NB4 (cell line): ENCODE results near the gene CNGA1.

ENCODE experiments used
- DNase-seq: peaks from one replicate; pipeline ENCODE4 v3.0.0; 2010; ENCODE audit warnings: low read depth
- H3K4me3 ChIP-seq: one replicate; pipeline ENCODE4 v1.5.1; 2011; ENCODE audit warnings: mild to moderate bottlenecking, low read depth, low read length, moderate library complexity
- CTCF ChIP-seq: IDR thresholded peaks from one replicate; pipeline ENCODE4 v1.5.1; 2012; ENCODE audit warnings: low read depth, low read length
- MYC ChIP-seq: IDR thresholded peaks from 2 replicates; pipeline ENCODE4 v1.6.1; 2011; ENCODE audit warnings: low read depth, low read length
- POLR2A ChIP-seq: IDR thresholded peaks from 2 replicates; pipeline ENCODE4 v1.6.1; 2011; ENCODE audit warnings: mild to moderate bottlenecking; ENCODE audit not compliant: insufficient read length; ENCODE audit errors: extremely low read depth
- TF ChIP-seq, protein P1 (sequence below): IDR thresholded peaks from 2 replicates; pipeline ENCODE4 v1.6.1; 2011; ENCODE audit warnings: low read depth, low read length

Gene CNGA1

GRCh38 chr4:48016141-48017107, at the start of gene CNGA1, which contains the start of gene NIPAL1:
CNGA1 (minus strand) TSS chr4:48016681; CDS start chr4:47952689, 63,992 bp downstream.
NIPAL1 (plus strand) TSS chr4:48016772; CDS start chr4:48016840, 68 bp downstream.
- peak within 1 kb of the TSS; percentile 42 for H3K4me3 ChIP-seq
- peak; percentile 73 for DNase-seq
- TF ChIP-seq, protein P1, sequence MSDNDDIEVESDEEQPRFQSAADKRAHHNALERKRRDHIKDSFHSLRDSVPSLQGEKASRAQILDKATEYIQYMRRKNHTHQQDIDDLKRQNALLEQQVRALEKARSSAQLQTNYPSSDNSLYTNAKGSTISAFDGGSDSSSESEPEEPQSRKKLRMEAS: no peak
- no peak for TF ChIP-seq POLR2A
- TF ChIP-seq CTCF: peak; percentile 39
- no peak for TF ChIP-seq MYC

DNA sequence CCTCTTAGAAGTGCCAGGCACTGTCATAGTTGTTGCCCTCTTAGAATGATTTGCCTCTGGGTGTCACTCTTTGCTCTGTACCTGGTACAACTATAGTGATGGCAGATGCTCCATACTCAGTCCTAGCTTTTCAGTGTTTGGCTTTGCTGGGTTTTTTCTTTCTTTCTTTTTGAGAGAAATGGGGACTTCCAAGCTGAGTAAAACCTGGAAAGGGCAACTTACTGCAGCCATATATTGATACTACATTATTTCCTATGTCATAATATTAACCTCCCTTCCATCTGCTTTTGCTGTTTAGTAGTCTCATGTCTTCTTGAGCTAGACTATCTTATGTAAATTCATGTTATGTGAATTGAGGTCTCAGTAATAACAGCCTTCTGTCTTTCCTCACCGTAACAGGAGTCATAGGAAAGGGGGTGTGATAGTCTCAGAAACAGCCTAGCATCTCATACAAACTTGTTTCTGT, 49.1 kb upstream of the CNGA1 start:
- no peak for DNase-seq
- no peak overlapping the region for H3K4me3 ChIP-seq
- TF ChIP-seq CTCF: no peak
- TF ChIP-seq POLR2A: no peak
- no peak for TF ChIP-seq MYC
- TF ChIP-seq, protein P1: no peak

DNA sequence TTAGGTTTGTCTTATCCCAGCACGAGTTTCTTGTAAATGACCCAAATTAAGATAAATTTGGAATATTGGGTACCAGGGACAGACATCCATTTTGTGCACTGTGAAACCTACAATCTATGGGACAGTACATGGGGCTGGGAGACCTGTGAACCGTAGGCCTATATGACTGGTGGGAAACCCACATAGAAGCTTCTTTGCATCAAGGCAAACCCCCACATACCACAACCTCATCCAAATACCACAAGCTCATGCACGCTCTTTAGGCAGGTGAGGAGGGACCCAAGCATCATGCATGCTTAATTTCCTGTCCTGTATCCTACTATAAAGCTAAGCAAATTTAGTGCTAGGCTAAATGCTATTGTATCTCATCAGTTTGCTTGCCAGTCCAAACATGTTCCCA, 47.9 kb upstream of the CNGA1 start:
- DNase-seq: no peak
- TF ChIP-seq MYC (no peak), POLR2A (no peak), CTCF (no peak)
- TF ChIP-seq, protein P1: no peak
- no peak overlapping the region for H3K4me3 ChIP-seq

GRCh38 chr4:48058617-48059530, 42.4 kb upstream of the CNGA1 start:
- no peak for DNase-seq
- H3K4me3 ChIP-seq: no peak overlapping the region
- TF ChIP-seq, protein P1: no peak
- TF ChIP-seq POLR2A (no peak), CTCF (no peak), MYC (no peak)

- no peak overlapping the region for H3K4me3 ChIP-seq
- DNase-seq: no peak
- TF ChIP-seq MYC: no peak
- TF ChIP-seq, protein P1: no peak
- no peak for TF ChIP-seq POLR2A
- no peak for TF ChIP-seq CTCF
Observed at GRCh38 chr4:48051078-48051477, 34.6 kb upstream of the CNGA1 start.
